ENCODE measurements around the gene MAPK1IP1L.

The MAPK1IP1L gene

DNA sequence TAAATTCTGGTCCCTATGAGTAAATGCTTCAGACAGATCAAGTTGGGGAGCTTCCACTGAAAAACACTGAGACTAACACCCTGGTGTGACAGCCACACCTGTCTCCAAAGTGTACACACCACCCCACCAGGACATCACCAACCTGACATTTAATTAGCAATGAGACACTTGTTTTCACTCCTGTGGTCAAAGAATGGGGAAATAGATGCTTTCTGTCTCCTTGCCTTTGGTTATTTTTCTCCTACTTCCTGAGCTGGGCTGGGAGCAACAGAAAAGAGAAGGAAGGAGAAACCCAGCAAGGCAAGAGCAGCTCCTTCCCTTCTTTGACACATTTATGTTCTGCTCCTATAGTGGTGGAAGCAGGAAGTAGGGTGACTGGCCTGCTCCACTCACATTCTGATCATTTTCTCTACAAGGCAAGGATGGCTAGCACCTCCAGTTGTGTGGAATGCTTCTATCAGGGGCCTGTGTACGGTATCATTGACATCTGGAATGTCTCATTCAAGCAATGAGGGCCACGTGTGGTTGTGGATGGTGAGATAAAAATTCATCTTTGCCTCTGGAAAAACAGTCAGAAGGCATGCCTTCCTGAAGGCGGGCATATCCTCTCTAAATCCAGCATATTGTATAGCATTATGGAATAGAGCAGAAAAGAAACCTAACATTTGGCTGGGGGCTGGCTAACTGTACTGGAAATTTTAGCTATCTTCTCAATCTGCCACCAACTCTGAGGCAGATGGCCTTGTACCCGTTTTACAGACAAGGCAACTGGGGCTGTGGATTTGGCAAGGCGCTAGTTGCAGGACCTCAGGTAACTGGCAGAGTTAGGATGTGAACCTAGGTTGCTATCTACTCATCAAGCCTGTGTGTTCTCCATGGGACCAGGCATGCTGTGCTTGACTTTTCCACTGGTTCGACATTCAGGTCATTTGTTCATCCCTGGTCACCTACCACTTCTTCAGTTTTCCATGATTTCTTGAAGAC is 52.8 kb downstream of the MAPK1IP1L start:
- no peak overlapping the region for H3K4me3 ChIP-seq (ENCODE audit: low read length)
- TF ChIP-seq, protein P1, sequence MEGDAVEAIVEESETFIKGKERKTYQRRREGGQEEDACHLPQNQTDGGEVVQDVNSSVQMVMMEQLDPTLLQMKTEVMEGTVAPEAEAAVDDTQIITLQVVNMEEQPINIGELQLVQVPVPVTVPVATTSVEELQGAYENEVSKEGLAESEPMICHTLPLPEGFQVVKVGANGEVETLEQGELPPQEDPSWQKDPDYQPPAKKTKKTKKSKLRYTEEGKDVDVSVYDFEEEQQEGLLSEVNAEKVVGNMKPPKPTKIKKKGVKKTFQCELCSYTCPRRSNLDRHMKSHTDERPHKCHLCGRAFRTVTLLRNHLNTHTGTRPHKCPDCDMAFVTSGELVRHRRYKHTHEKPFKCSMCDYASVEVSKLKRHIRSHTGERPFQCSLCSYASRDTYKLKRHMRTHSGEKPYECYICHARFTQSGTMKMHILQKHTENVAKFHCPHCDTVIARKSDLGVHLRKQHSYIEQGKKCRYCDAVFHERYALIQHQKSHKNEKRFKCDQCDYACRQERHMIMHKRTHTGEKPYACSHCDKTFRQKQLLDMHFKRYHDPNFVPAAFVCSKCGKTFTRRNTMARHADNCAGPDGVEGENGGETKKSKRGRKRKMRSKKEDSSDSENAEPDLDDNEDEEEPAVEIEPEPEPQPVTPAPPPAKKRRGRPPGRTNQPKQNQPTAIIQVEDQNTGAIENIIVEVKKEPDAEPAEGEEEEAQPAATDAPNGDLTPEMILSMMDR (conservative IDR thresholded peaks at IDR 0.05; ENCODE audit: low read length): no peak
- DNase-seq (ENCODE audit: low read depth): no peak

DNA sequence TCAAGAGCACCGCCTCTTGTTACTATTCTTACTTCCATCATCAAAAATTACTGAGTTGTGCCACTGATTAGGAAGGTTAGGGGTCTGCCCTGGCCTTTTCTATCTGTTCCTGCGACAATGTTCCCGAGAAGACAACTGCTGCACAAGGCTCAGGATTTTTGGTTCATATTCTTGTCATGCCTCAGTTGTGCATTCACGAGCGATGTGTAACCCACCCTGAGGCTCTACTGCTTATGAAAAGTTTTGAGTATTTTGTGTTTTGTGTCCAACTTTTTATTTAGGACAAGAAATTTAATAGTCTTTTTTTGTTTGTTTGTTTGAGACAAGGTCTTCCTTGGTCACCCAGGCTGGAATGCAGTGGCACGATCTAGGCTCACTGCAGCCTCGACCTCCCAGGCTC is 54.5 kb downstream of the MAPK1IP1L start:
- TF ChIP-seq, protein P1 (conservative IDR thresholded peaks at IDR 0.05; ENCODE audit: low read length): no peak
- no peak for DNase-seq (ENCODE audit: low read depth)
- no peak overlapping the region for H3K4me3 ChIP-seq (ENCODE audit: low read length)

DNA sequence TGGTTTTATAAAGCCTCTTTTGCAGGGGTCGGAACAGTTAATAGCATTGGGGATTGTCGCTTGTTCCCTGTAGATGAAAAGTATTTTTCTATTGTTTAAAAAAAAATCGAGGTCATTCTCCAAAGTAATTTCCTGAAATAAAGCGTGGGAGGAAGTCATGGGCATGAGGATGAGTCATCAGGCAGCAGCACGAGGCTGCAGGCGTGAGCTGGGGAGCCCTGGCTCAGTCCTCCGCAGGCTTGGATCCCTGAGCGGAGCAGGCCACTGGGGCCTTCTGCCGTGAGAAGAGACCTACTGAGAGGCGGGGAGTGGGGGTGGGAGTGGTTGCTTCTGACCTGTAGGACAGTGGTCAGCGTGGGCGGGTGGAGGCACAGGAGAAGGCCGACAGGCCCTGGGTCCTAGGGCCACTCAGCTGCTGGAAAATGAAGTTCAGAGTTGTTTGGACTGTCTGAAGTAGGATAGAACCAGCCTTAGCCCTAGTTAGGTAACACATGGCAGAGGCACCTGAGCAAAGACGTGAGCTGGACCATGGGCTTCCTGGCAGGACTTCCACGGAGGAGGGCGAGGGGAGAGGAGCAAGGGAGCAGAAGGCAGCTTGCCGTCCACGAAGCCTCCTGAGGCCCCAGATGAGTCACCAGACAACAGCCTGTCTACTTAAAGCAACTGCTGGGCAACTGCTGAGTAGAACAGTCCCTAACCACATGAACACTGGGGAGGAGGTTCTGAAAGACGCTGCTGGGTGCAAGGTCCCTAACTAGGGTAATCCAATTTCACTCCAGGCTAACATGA is 56.5 kb downstream of the MAPK1IP1L start:
- peak; percentile 98 for DNase-seq (ENCODE audit: low read depth)

DNA sequence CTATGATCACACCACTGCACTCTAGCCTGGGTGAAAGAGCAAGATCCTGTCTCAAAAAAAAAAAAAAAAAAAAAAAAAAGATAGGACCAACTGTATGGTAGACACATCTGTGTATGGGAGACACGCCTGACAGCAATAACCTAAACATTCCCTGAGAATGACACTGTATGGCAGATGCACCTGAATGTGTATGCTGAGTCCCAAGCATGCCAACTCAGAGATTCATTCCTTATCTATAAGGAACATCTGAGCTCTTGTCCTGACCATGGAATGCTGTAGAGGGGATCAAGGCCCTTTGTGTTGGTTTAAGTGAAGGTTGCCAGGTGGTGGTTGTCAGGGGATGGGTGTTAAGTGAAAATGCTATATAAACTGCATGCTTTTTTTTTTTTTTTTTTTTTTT is 58.4 kb downstream of the MAPK1IP1L start:
- no peak for DNase-seq (ENCODE audit: low read depth)
- TF ChIP-seq, protein P1 (conservative IDR thresholded peaks at IDR 0.05; ENCODE audit: low read length): no peak
- no peak overlapping the region for H3K4me3 ChIP-seq (ENCODE audit: low read length)

More for the DNA sequence above, 56.5 kb downstream of the MAPK1IP1L start:
- TF ChIP-seq, protein P1 (conservative IDR thresholded peaks at IDR 0.05; ENCODE audit: low read length): no peak
- H3K4me3 ChIP-seq (ENCODE audit: low read length): peak overlapping the region; percentile 28

DNA sequence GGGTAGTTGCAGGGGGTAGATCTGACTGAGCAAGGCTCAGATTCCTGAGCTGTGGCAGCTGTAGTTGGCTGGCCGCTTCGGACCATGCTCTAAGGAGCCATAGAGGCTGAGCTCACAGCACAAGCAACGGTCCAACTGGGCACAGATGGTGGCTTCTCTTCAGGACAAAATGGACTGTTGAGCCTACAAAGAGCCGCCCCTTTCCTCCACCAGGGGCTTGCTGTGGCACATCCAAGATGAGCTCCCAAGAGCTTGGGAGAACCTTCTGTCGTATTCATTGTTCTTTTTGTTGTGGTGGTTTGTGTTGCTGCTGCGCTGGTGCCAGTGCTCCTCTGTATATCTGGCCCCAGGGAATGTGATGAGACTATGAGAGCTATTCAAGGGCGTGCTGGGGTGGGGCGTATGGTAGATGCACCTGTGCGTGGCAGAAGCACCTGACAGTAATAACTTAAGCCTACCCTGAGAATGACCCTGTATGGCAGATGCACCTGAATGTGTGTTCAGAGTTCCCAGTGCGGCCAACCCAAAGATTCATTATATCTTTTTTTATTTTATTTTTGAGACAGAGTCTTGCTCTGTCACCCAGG is 59.8 kb downstream of the MAPK1IP1L start:
- DNase-seq (ENCODE audit: low read depth): no peak
- H3K4me3 ChIP-seq (ENCODE audit: low read length): no peak overlapping the region
- TF ChIP-seq, protein P1 (conservative IDR thresholded peaks at IDR 0.05; ENCODE audit: low read length): no peak

DNA sequence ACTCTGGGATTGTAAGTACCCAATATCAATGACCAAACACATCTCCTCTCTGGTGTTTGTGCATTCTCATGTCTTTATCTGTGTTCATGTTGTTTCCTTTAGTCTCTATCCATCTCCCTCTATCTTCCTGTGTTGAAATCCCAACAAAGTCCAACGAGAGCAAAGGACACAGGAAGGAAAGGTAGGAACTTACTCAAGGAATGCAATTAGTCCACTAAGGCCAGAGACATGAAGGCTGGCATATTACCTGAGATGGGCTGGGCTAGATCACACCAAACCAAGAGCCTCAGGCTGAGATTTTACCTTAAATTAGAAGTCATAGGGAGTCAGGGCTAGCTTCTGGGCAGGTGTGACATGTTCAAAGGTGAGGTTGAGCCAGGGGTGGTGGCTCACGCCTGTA is 63.3 kb downstream of the MAPK1IP1L start:
- H3K4me3 ChIP-seq (ENCODE audit: low read length): no peak overlapping the region
- DNase-seq (ENCODE audit: low read depth): no peak
- TF ChIP-seq, protein P1 (conservative IDR thresholded peaks at IDR 0.05; ENCODE audit: low read length): no peak
